MM.1S (cell line): ENCODE results near the gene DDAH1.

ENCODE experiments used
- EZH2phosphoT487 ChIP-seq: fragments of 300-600 bp; sonication (generic); IDR thresholded peaks from 2 replicates; pipeline ENCODE4 v1.6.1; 2018; ENCODE audit warnings: antibody characterized with exemption, low read length
- TF ChIP-seq, protein P1 (sequence below): fragments of 300-600 bp; sonication (generic); IDR thresholded peaks from 2 replicates; pipeline ENCODE4 v1.5.1; 2016; ENCODE audit warnings: antibody characterized with exemption, low read length, mixed read lengths

DNA sequence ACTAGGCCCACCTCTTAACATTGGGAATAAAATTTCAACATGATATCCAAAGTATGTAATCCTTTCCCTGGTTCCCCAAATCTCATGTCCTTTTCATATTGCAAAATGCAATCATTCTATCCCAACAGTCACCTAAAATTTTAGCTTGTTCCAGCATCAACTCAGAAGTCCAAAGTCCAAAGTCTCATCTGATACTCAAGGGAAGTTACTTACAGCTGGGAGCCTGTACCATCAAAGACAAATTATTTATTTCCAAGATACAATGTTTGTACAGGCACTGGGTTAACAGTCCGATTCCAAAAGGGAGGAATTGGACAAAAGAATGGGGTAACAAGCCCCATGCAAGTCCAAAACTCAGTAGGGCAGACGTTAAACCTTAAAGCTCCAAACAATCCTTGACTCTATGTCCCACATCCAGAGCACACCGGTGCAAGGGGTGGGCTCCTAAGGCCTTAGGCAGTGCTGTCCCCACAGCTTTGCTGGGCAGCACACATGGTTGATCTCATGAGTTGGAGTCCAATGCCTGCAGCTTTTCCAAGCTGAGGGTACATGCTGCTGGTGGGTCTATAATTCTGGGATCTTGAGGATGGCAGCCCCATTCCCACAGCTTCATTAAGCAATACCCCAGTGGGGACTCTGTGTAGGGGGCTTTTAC lies 78.8 kb downstream of the DDAH1 start:
- TF ChIP-seq EZH2phosphoT487: no peak
- TF ChIP-seq, protein P1, sequence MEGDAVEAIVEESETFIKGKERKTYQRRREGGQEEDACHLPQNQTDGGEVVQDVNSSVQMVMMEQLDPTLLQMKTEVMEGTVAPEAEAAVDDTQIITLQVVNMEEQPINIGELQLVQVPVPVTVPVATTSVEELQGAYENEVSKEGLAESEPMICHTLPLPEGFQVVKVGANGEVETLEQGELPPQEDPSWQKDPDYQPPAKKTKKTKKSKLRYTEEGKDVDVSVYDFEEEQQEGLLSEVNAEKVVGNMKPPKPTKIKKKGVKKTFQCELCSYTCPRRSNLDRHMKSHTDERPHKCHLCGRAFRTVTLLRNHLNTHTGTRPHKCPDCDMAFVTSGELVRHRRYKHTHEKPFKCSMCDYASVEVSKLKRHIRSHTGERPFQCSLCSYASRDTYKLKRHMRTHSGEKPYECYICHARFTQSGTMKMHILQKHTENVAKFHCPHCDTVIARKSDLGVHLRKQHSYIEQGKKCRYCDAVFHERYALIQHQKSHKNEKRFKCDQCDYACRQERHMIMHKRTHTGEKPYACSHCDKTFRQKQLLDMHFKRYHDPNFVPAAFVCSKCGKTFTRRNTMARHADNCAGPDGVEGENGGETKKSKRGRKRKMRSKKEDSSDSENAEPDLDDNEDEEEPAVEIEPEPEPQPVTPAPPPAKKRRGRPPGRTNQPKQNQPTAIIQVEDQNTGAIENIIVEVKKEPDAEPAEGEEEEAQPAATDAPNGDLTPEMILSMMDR: no peak
